H1 (cell line): Measurements from ENCODE around the gene CCNH. TPM values are rescaled to one million over a fixed set of nuclear protein-coding genes. Genes with fewer than 3 reads are reported as not detected.

ENCODE experiments used
- CTCF ChIA-PET: fragments of 300-600 bp; sonication (Branson Sonifier 250); formaldehyde crosslinking; loops from one replicate; lab custom pipeline; 2021; ENCODE audit not compliant: partially characterized antibody; lab: Charles Lee
- POLR2A ChIA-PET: fragments of 300-600 bp; sonication (Branson Sonifier 250); formaldehyde crosslinking; loops from one replicate; lab custom pipeline; 2021; ENCODE audit warnings: inconsistent platforms; ENCODE audit not compliant: partially characterized antibody; lab: Charles Lee
- DNase-seq, 2 experiments: peaks; one replicate each; pipeline versions ENCODE4 v3.0.0 to v3.0.0-alpha.2; 2010 to 2022; ENCODE audit warnings: low spot score in 2 of 2, low read depth in 1 of 2, mixed read lengths in 1 of 2
- FAIRE-seq: peaks from 2 replicates; lab custom pipeline; 2011; peaks lifted over from hg19 to GRCh38; lab: Jason Lieb, UNC
- H2AFZ ChIP-seq: 2 replicates; pipeline ENCODE4 v1.8.1; 2012; ENCODE audit warnings: low read length, inconsistent platforms
- H2AK5ac ChIP-seq: 2 replicates; pipeline ENCODE4 v1.6.1; 2013; ENCODE audit warnings: low read depth, low read length
- H2BK120ac ChIP-seq: replicated peaks from 2 replicates; pipeline ENCODE3; 2013; ENCODE audit warnings: low read depth, low read length, inconsistent platforms
- H2BK12ac ChIP-seq: 2 replicates; pipeline ENCODE4 v1.6.1; 2013; ENCODE audit warnings: low read depth, low read length
- H2BK15ac ChIP-seq: 2 replicates; pipeline ENCODE4 v1.6.1; 2013; ENCODE audit warnings: low read length
- H2BK20ac ChIP-seq: 2 replicates; pipeline ENCODE4 v1.6.1; 2013; ENCODE audit warnings: low read length
- H2BK5ac ChIP-seq: 2 replicates; pipeline ENCODE4 v1.6.1; 2013; ENCODE audit warnings: low read depth, low read length
- H3K14ac ChIP-seq: 2 replicates; pipeline ENCODE4 v1.6.1; 2013; ENCODE audit warnings: inconsistent platforms; ENCODE audit not compliant: insufficient read length
- H3K18ac ChIP-seq: 2 replicates; pipeline ENCODE4 v1.6.1; 2013; ENCODE audit warnings: low read length; ENCODE audit errors: extremely low read depth
- H3K23ac ChIP-seq: 2 replicates; pipeline ENCODE4 v1.6.1; 2013; ENCODE audit warnings: inconsistent platforms; ENCODE audit not compliant: insufficient read length
- H3K23me2 ChIP-seq: 2 replicates; pipeline ENCODE4 v1.6.1; 2013; ENCODE audit warnings: low read depth, low read length
- H3K27ac ChIP-seq: 2 replicates; pipeline ENCODE4 v1.6.1; 2011; ENCODE audit warnings: low read depth, low read length, inconsistent platforms
- H3K27me3 ChIP-seq, 4 experiments: replicated peaks in 1 of 4; 1 replicate in 1 of 4; 2 replicates in 3 of 4; pipeline versions ENCODE4 v1.6.1 to v1.8.1; 2011 to 2013; ENCODE audit warnings: low read length in 3 of 4, mild to moderate bottlenecking in 3 of 4, inconsistent platforms in 2 of 4, mixed read lengths in 2 of 4, moderate library complexity in 1 of 4; ENCODE audit not compliant: control insufficient read depth in 3 of 4, insufficient read depth in 3 of 4; ENCODE audit errors: extremely low read depth in 1 of 4
- H3K36me3 ChIP-seq, 4 experiments: 2 replicates each; pipeline versions ENCODE4 v1.6.1 to v1.8.1; 2011 to 2013; ENCODE audit warnings: mild to moderate bottlenecking in 4 of 4, low read length in 3 of 4, moderate library complexity in 2 of 4, control low read depth in 1 of 4, inconsistent platforms in 1 of 4; ENCODE audit not compliant: insufficient read depth in 4 of 4, control insufficient read depth in 2 of 4
- H3K4ac ChIP-seq: replicated peaks from 2 replicates; pipeline ENCODE3; 2013; ENCODE audit warnings: low read length, low read depth, mixed read lengths, inconsistent platforms; ENCODE audit not compliant: insufficient read length
- H3K4me1 ChIP-seq, 4 experiments: replicated peaks in 1 of 4; 1 replicate in 1 of 4; 2 replicates in 3 of 4; pipeline versions ENCODE4 v1.6.1 to v1.8.1; 2011 to 2013; ENCODE audit warnings: low read length in 3 of 4, inconsistent platforms in 2 of 4, mixed read lengths in 1 of 4; ENCODE audit not compliant: insufficient read depth in 4 of 4, control insufficient read depth in 3 of 4
- H3K4me2 ChIP-seq, 2 experiments: 2 replicates each; pipeline versions ENCODE4 v1.6.1 to v1.8.1; 2011 to 2013; ENCODE audit warnings: low read depth in 2 of 2, low read length in 2 of 2, control low read depth in 1 of 2, inconsistent platforms in 1 of 2, mild to moderate bottlenecking in 1 of 2; ENCODE audit not compliant: insufficient read depth in 1 of 2
- H3K4me3 ChIP-seq, 4 experiments: fragments of 200-600, 300-600 bp in 1 of 4; sonication (generic), shearing (Covaris generic), sonication (Bioruptor Twin) in 1 of 4; 2 replicates each; pipeline versions ENCODE4 v1.5.1 to v1.8.1; 2011 to 2016; ENCODE audit warnings: low read length in 4 of 4, low read depth in 3 of 4, control low read depth in 2 of 4, inconsistent platforms in 2 of 4, mild to moderate bottlenecking in 2 of 4, mixed read lengths in 1 of 4, moderate library complexity in 1 of 4; ENCODE audit not compliant: insufficient read depth in 2 of 4; ENCODE audit errors: extremely low read depth in 1 of 4
- H3K56ac ChIP-seq: replicated peaks from 2 replicates; pipeline ENCODE3; 2013; ENCODE audit warnings: low read depth, mild to moderate bottlenecking, mixed read lengths, low read length, inconsistent platforms; ENCODE audit not compliant: insufficient read length
- H3K79me1 ChIP-seq: 2 replicates; pipeline ENCODE4 v1.6.1; 2013; ENCODE audit warnings: low read depth, low read length, control low read depth
- H3K79me2 ChIP-seq, 2 experiments: 2 replicates each; pipeline versions ENCODE4 v1.6.1 to v1.8.1; 2012 to 2013; ENCODE audit warnings: low read length in 2 of 2, mild to moderate bottlenecking in 2 of 2, inconsistent platforms in 1 of 2; ENCODE audit not compliant: insufficient read depth in 2 of 2, control insufficient read depth in 1 of 2
- H3K9ac ChIP-seq, 4 experiments: replicated peaks in 1 of 4; 1 replicate in 1 of 4; 2 replicates in 3 of 4; pipeline versions ENCODE4 v1.6.1 to v1.8.1; 2011 to 2013; ENCODE audit warnings: low read depth in 3 of 4, low read length in 3 of 4, control low read depth in 2 of 4, mild to moderate bottlenecking in 2 of 4, moderate library complexity in 2 of 4, inconsistent platforms in 1 of 4; ENCODE audit errors: extremely low read depth in 1 of 4
- H3K9me3 ChIP-seq, 2 experiments: 2 replicates each; pipeline versions ENCODE4 v1.6.1 to v1.8.1; 2012 to 2013; ENCODE audit warnings: mild to moderate bottlenecking in 2 of 2, moderate library complexity in 2 of 2, control low read depth in 1 of 2, inconsistent platforms in 1 of 2, low read depth in 1 of 2, low read length in 1 of 2, mixed read lengths in 1 of 2; ENCODE audit not compliant: insufficient read depth in 2 of 2
- H4K20me1 ChIP-seq, 2 experiments: replicated peaks in 1 of 2; 2 replicates each; pipeline versions ENCODE3 to v1.8.1; 2011 to 2013; ENCODE audit warnings: inconsistent platforms in 2 of 2, low read length in 2 of 2, mild to moderate bottlenecking in 1 of 2; ENCODE audit not compliant: insufficient read depth in 2 of 2, control insufficient read depth in 1 of 2
- H4K5ac ChIP-seq: 2 replicates; pipeline ENCODE4 v1.6.1; 2013; ENCODE audit warnings: low read length, low read depth, mixed read lengths, inconsistent platforms; ENCODE audit not compliant: insufficient read length
- H4K8ac ChIP-seq: 2 replicates; pipeline ENCODE4 v1.8.0; 2013; ENCODE audit warnings: mild to moderate bottlenecking, moderate library complexity, low read length, inconsistent platforms; ENCODE audit not compliant: insufficient read depth; ENCODE audit errors: extremely low read depth
- H4K91ac ChIP-seq: replicated peaks from 2 replicates; pipeline ENCODE3; 2013; ENCODE audit warnings: low read length, mixed read lengths, inconsistent platforms; ENCODE audit not compliant: insufficient read length
- WGBS, 2 experiments: shearing (Covaris generic) in 1 of 2; methylation state at CpG; one replicate each; pipeline versions ENCODE4 v1.1.6 to v1.1.7; 2013 to 2015; ENCODE audit warnings: low lambda C conversion rate in 2 of 2, mixed read lengths in 2 of 2, inconsistent platforms in 1 of 2, low coverage in 1 of 2, missing lambda C conversion rate in 1 of 2; ENCODE audit not compliant: insufficient replicate concordance in 2 of 2, insufficient coverage in 1 of 2, insufficient read length in 1 of 2; ENCODE audit errors: extremely low coverage in 1 of 2, missing lambda C conversion rate in 1 of 2; 5-methylcytosine and 5-hydroxymethylcytosine counted together
- polyA plus RNA-seq, 7 experiments: library from polyadenylated mRNA; depleted of rRNA in 3 of 7; stranded (reverse) in 5 of 7; unstranded in 2 of 7; fragments of >200 nt in 5 of 7; fragments of 200-250 nt in 2 of 7; gene quantifications; 1 replicate in 5 of 7; 2 replicates in 1 of 7; 4 replicates in 1 of 7; pipeline versions ENCODE4 v1.2.1 to v1.2.3, GENCODE V29; 2011 to 2013; ENCODE audit warnings: missing spikeins in 2 of 7, mixed read lengths in 2 of 7
- total RNA-seq: library from RNA; stranded (reverse); fragmentation: NEBNext Ultra II Directional; extraction: Animal tissue kit (Norgen Biotek cat#: 25700); gene quantifications from 2 replicates; pipeline ENCODE4 v1.2.1, GENCODE V29; 2021

The CCNH gene
- total and polyA plus RNA-seq, 2 of the 8 experiments (the other 6 are each of a cell fraction or from before 2014, with no cell fraction given) = 38.2 to 41.8 TPM

DNA sequence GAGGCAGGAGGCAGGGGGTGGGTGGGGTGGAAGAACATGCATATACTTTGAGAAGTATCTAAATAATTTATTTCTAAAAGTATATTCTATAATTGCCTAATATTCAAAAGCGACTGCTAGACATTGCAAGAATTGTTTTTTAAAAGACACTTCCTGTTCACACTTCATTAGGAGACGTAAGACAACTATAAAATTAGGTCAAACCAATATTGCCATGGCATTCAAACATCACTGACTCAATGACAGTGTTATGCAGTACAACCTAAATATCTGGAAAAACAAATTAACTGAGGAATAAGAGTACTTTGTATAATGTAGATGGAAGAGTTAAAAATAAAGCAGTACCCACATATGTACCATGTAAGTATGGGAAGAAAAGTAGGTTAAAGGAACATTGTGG, 4.5 kb downstream of the CCNH start:
- Histone ChIP-seq H2BK20ac (no peak overlapping the region), H2BK12ac (no peak overlapping the region), H3K36me3 (peaks cover 16 to 73% (median 34%) of the 10 kb centered on the region in 4 experiments), H3K14ac (no peak overlapping the region), H3K27me3 (no peaks in the 10 kb centered on the region), H3K18ac (no peak overlapping the region), H3K79me1 (peaks cover 7% of the 10 kb centered on the region; the same call in 1 of the 2 replicates), H2AFZ (no peak overlapping the region), H3K79me2 (peaks cover 3 to 23% of the 10 kb centered on the region in 2 experiments; a peak in 3 of 4 replicates), H3K23ac (no peak overlapping the region), H4K91ac (no peak overlapping the region), H2BK120ac (no peak overlapping the region), H3K4me3 (no peak overlapping the region), H3K23me2 (peaks cover 7% of the 10 kb centered on the region), H3K4ac (no peak overlapping the region), H2BK5ac (no peak overlapping the region), H2BK15ac (no peak overlapping the region), H3K4me1 (peaks cover 0 to under 1% (median 0%) of the 10 kb centered on the region in 4 experiments; a peak in 2 of 7 replicates), H2AK5ac (no peak overlapping the region), H4K20me1 (peaks cover 0 to 2% of the 10 kb centered on the region in 2 experiments), H3K56ac (no peak overlapping the region), H3K9me3 (no peaks in the 10 kb centered on the region), H3K4me2 (no peak overlapping the region), H4K5ac (no peak overlapping the region), H4K8ac (no peak overlapping the region), H3K9ac (no peak overlapping the region), H3K27ac (no peak overlapping the region)
- ChIA-PET CTCF (interaction anchor here (0.9 kb wide), 1 partner anchor 8 kb away, joined by 3 read pairs; no protein-coding TSS in a partner anchor), POLR2A (no interaction called here)
- WGBS, 2 experiments = 95% methylated on average over 2 of the region's 2 CpGs; no CpG with 5 or more reads in 1 of the 2 experiments
- DNase-seq (no peak), FAIRE-seq (no peak)
